Measurements from ENCODE around the gene TANGO6. TPM values are rescaled to one million over a fixed set of nuclear protein-coding genes. Genes with fewer than 3 reads are reported as not detected.

The TANGO6 gene
- total RNA-seq, 1 donor from 2014 or later = 25.3 TPM

GRCh38 chr16:69089091-69089910 is 246.0 kb downstream of the TANGO6 start:
- intact Hi-C loops (cut with micrococcal nuclease) = no loop called here

GRCh38 chr16:69093974-69094373 is 250.6 kb downstream of the TANGO6 start:
- intact Hi-C loops (cut with micrococcal nuclease) = no loop called here

- intact Hi-C loops (cut with micrococcal nuclease) = no loop called here
These were observed 251.2 kb downstream of the TANGO6 start for GRCh38 chr16:69094501-69094900.

- intact Hi-C loops (cut with micrococcal nuclease) = no loop called here
These were observed 251.9 kb downstream of the TANGO6 start for GRCh38 chr16:69095193-69095592.

GRCh38 chr16:69100071-69100691 is 256.9 kb downstream of the TANGO6 start:
- intact Hi-C loops (cut with micrococcal nuclease) = no loop called here

- intact Hi-C loops (cut with micrococcal nuclease) = loop anchor here (2.0 kb wide), 1 partner anchor 263 kb away; the partner anchor contains the start of gene TANGO6
These were observed 262.4 kb downstream of the TANGO6 start, which contains the start of gene HAS3 for GRCh38 chr16:69105501-69106361. Gene HAS3, plus strand, starts transcription at chr16:69105653. Its CDS starts 3,743 bp downstream, at chr16:69109396.

- intact Hi-C loops (cut with micrococcal nuclease) = loop anchor here (2.0 kb wide), 1 partner anchor 264 kb away; the partner anchor contains the start of gene TANGO6
These were observed 263.4 kb downstream of the TANGO6 start for GRCh38 chr16:69106491-69107315.

- intact Hi-C loops (cut with micrococcal nuclease) = loop anchor here (2.0 kb wide), 1 partner anchor 265 kb away; the partner anchor contains the start of gene TANGO6
These were observed 264.1 kb downstream of the TANGO6 start for GRCh38 chr16:69107316-69107962.

- intact Hi-C loops (cut with micrococcal nuclease) = no loop called here
These were observed 265.0 kb downstream of the TANGO6 start for GRCh38 chr16:69108064-69108904.

- intact Hi-C loops (cut with micrococcal nuclease) = no loop called here
These were observed 265.5 kb downstream of the TANGO6 start for GRCh38 chr16:69108905-69109252.

GRCh38 chr16:69109486-69110270 is 266.3 kb downstream of the TANGO6 start:
- intact Hi-C loops (cut with micrococcal nuclease) = no loop called here

- intact Hi-C loops (cut with micrococcal nuclease) = no loop called here
These were observed 267.1 kb downstream of the TANGO6 start for GRCh38 chr16:69110406-69110805.

- intact Hi-C loops (cut with micrococcal nuclease) = no loop called here
These were observed 268.0 kb downstream of the TANGO6 start for GRCh38 chr16:69111216-69111875.

- intact Hi-C loops (cut with micrococcal nuclease) = no loop called here
These were observed 268.5 kb downstream of the TANGO6 start for GRCh38 chr16:69111876-69112230.

- intact Hi-C loops (cut with micrococcal nuclease) = no loop called here
These were observed 269.2 kb downstream of the TANGO6 start for GRCh38 chr16:69112285-69113129.

GRCh38 chr16:69113216-69113615 is 269.9 kb downstream of the TANGO6 start:
- intact Hi-C loops (cut with micrococcal nuclease) = no loop called here

GRCh38 chr16:69114346-69114975 is 271.1 kb downstream of the TANGO6 start:
- intact Hi-C loops (cut with micrococcal nuclease) = no loop called here
